Coronary artery (tissue), 2 donors: ENCODE data around the gene MTHFR.

Experiments used
- DNase-seq: peaks from one replicate; pipeline ENCODE4 v3.0.0-alpha.2; 2017; ENCODE audit warnings: low spot score
- H3K27ac ChIP-seq, 2 donors: fragments of 200-600 bp; sonication (generic); one replicate each; pipeline ENCODE4 v1.5.1; 2016 to 2019
- H3K4me3 ChIP-seq: fragments of 200-600 bp; sonication (generic); 2 replicates; pipeline ENCODE4 v1.5.1; 2016; ENCODE audit warnings: mild to moderate bottlenecking, moderate library complexity
- TF ChIP-seq, protein P1 (sequence below): fragments of 200-600 bp; sonication (generic); IDR thresholded peaks from one replicate; pipeline ENCODE4 v1.5.1; 2019; ENCODE audit warnings: antibody characterized with exemption

The MTHFR gene

DNA sequence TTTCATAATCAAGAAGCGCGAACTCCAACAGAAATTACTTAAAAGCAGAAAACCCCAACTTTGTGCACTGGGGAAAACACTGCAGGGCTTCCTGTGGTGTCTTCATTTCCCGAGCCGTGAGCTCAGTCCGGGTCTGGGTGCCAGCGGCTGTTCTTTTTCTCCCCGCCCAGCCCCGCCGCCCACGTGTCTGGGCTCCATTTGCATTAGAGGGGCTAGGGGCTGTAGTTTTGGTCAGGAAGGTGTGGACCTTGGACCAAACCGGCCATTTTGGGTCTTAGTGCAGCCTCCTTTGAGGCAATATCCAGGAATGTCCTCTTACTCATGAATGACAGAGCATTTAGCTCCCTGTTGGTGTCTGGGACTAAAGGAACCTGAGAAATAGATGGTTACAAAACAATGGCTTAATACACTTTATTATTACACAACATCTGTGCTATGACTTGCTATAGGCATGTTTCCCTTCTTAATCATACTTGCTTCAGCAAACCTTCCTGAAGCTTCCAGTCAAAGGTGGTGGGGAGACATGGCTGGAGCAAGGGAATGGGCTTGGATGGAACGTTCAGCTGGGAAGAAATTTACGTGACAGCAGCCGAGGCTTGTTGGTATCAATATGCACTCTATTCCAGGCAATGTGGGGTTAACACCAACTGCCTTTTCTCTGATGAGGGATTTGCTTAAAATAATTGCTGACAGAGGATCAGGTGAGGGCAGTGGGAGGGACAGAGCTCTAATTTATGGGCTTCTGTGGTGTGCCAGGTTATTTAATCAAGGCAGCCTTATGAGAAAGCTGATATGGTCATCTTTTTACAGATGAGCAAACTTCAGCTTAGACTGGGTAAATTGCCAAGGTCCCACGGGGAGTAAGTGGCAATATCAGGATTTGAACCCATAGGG, 68.8 kb downstream of the MTHFR start:
- TF ChIP-seq, protein P1, sequence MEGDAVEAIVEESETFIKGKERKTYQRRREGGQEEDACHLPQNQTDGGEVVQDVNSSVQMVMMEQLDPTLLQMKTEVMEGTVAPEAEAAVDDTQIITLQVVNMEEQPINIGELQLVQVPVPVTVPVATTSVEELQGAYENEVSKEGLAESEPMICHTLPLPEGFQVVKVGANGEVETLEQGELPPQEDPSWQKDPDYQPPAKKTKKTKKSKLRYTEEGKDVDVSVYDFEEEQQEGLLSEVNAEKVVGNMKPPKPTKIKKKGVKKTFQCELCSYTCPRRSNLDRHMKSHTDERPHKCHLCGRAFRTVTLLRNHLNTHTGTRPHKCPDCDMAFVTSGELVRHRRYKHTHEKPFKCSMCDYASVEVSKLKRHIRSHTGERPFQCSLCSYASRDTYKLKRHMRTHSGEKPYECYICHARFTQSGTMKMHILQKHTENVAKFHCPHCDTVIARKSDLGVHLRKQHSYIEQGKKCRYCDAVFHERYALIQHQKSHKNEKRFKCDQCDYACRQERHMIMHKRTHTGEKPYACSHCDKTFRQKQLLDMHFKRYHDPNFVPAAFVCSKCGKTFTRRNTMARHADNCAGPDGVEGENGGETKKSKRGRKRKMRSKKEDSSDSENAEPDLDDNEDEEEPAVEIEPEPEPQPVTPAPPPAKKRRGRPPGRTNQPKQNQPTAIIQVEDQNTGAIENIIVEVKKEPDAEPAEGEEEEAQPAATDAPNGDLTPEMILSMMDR, result no peak
- DNase-seq, result no peak
- peak overlapping the region; percentile 81 to 93 for H3K27ac ChIP-seq
- peak overlapping the region; percentile 87 for H3K4me3 ChIP-seq

DNA sequence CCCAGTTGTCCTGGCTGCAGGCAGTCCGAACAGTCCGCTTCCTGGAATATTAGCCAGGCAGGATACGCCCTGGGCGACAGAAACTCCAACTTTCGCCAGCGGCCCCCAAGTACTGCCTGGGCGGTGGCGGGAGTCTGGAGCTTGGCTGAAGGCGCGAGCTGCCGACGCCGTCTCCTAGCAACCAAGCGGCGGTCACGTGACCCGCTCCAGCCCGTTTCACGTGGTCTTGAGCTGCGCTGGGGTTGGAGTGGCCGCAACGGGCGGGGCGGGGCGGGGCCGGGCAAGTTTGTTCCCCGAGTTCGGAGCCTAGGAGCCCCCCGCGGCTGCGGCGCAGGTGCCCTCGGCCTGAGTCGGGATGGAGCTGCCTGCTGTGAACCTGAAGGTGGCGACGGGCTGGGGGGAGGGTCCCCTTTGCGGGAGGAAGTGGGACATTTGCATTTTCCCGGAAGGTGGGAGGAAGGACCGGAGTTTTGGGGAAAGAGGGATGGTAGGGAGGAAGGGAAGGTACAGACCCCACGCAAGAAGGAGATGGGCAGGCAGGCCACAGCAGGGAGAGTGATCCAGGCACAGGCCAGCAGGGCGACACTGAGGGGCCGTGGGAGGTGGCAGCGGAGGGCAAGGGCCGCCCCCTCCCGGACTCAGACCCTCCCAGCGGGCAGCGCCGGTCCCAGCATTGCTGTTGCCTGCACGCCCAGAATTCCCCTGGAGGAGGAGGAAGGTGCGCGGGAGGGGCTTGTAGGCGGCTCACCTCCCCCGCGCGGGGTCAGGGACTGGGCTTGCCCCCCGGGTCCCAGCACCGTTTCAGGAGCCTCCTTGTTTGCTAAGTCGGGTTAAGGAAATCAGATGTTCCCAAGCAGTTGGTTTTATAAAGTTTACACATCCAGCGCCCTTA, 69.7 kb downstream of the MTHFR start, which contains the start of gene AGTRAP:
Gene AGTRAP, plus strand, starts transcription at position 283 of the 892 bp plus-strand sequence. Its CDS starts 73 bp downstream, at position 356.
- Histone ChIP-seq H3K27ac (peak within 1 kb of the TSS; percentile 81 to 93), H3K4me3 (peak within 1 kb of the TSS; percentile 87)
- TF ChIP-seq, protein P1, result no peak
- peak; percentile 97 for DNase-seq
